ENCODE measurements around the gene MCM3AP. TPM values are rescaled to one million over a fixed set of nuclear protein-coding genes. Genes with fewer than 3 reads are reported as not detected.
A peak's percentile ranks its signal among the peaks of the same experiment; 100 is the strongest.
"Not testable (repeated sequence)": the region's sequence is repeated elsewhere in the genome, so short reads cannot be mapped to it uniquely, and the experiment has no call there.

The MCM3AP gene
- total RNA-seq, 1 donor from 2014 or later: 82.7 TPM

GRCh38 chr21:46239817-46240325, 45.5 kb downstream of the MCM3AP start:
- no peak for DNase-seq

- no peak for DNase-seq
These were observed 47.9 kb downstream of the MCM3AP start for GRCh38 chr21:46237474-46237873.

- DNase-seq: no peak
These were observed 50.9 kb downstream of the MCM3AP start for GRCh38 chr21:46234436-46234950.

GRCh38 chr21:46229923-46230260, 55.5 kb downstream of the MCM3AP start:
- DNase-seq: no peak

GRCh38 chr21:46229133-46229922, 56.1 kb downstream of the MCM3AP start:
- DNase-seq: no peak

GRCh38 chr21:46228345-46229051, 56.9 kb downstream of the MCM3AP start, which contains the start of gene LSS:
Gene LSS (minus strand): TSS chr21:46228774. CDS start chr21:46228745, 29 bp downstream.
- peak; percentile 94 for DNase-seq

- DNase-seq: no peak
These were observed 57.5 kb downstream of the MCM3AP start for GRCh38 chr21:46227811-46228344.

GRCh38 chr21:46226920-46227599, 58.4 kb downstream of the MCM3AP start:
- DNase-seq: no peak

GRCh38 chr21:46226146-46226545, 59.3 kb downstream of the MCM3AP start:
- DNase-seq: no peak

- not testable (repeated sequence) for DNase-seq
These were observed 61.8 kb downstream of the MCM3AP start for GRCh38 chr21:46223661-46224060.

GRCh38 chr21:46223217-46223616, 62.2 kb downstream of the MCM3AP start:
- DNase-seq: no peak

- no peak for DNase-seq
These were observed 62.8 kb downstream of the MCM3AP start for GRCh38 chr21:46222436-46223116.

- no peak for DNase-seq
These were observed 63.6 kb downstream of the MCM3AP start for GRCh38 chr21:46221664-46222435.

- DNase-seq: no peak
These were observed 64.6 kb downstream of the MCM3AP start for GRCh38 chr21:46220847-46221246.

GRCh38 chr21:46220275-46220810, 65.1 kb downstream of the MCM3AP start:
- no peak for DNase-seq

GRCh38 chr21:46219591-46220239, 65.7 kb downstream of the MCM3AP start:
- DNase-seq: no peak

GRCh38 chr21:46218906-46219590, 66.4 kb downstream of the MCM3AP start:
- no peak for DNase-seq

- no peak for DNase-seq
These were observed 67.8 kb downstream of the MCM3AP start for GRCh38 chr21:46217511-46218196.
